ENCODE data around the gene TCF12.

DNA sequence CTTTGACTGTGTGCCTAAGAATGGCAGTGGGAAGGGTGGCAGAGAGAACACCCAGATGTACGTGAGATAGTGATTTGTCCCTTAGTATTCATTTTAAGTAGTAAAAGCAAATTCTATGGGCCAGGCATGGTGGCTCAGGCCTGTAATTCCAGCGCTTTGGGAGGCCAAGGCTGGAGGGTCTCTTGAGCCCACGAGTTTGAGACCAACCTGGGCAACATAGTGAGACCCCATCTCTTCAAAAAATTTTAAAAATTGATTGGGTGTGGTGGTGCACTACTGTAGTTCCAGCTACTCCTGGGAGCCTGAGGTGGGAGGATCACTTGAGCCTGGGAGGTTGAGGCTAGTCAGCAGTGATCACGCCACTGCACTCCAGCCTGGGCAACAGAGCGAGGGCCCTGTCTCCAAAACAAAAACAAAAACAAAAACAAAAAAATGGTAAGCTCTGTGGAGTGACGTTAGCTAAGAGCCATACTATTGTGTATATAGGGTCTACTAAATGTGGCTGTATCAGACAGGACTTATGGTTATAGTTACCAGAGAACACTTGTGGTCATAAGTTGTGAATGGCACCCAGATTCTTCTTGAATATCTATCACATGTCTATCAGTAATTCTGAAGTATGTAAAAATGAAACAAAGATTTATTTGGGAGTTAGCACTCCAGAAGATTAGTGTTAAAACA lies 171.5 kb downstream of the TCF12 start:
- TF ChIP-seq, protein P1, sequence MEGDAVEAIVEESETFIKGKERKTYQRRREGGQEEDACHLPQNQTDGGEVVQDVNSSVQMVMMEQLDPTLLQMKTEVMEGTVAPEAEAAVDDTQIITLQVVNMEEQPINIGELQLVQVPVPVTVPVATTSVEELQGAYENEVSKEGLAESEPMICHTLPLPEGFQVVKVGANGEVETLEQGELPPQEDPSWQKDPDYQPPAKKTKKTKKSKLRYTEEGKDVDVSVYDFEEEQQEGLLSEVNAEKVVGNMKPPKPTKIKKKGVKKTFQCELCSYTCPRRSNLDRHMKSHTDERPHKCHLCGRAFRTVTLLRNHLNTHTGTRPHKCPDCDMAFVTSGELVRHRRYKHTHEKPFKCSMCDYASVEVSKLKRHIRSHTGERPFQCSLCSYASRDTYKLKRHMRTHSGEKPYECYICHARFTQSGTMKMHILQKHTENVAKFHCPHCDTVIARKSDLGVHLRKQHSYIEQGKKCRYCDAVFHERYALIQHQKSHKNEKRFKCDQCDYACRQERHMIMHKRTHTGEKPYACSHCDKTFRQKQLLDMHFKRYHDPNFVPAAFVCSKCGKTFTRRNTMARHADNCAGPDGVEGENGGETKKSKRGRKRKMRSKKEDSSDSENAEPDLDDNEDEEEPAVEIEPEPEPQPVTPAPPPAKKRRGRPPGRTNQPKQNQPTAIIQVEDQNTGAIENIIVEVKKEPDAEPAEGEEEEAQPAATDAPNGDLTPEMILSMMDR (IDR thresholded peaks at IDR 0.05; ENCODE audit: insufficient read depth, low read length) = no peak
- TF ChIP-seq GABPA (IDR thresholded peaks at IDR 0.05; ENCODE audit: low read depth) (no peak), SPI1 (IDR thresholded peaks at IDR 0.05; ENCODE audit: borderline replicate concordance, low read depth) (no peak), REST (IDR thresholded peaks at IDR 0.05; ENCODE audit: insufficient replicate concordance, low read depth) (no peak)

All from HL-60 (cell line).